HEK293 (cell line): ENCODE data around the gene SFXN3.

ENCODE experiments used
- CTCF ChIA-PET: fragments of 350-600 bp; formaldehyde crosslinking; extraction: SDS; loops from one replicate; lab custom pipeline; 2021; ENCODE audit warnings: antibody characterized with exemption; lab: Yijun Ruan, JAX
- POLR2A ChIA-PET: fragments of 300-600 bp; formaldehyde crosslinking; extraction: SDS; loops from one replicate; lab custom pipeline; 2020; ENCODE audit warnings: antibody characterized with exemption, inconsistent platforms; lab: Yijun Ruan, JAX
- H3K27ac ChIP-seq: fragments of 200-500 bp; sonication (Bioruptor generic); 2 replicates; pipeline ENCODE4 v1.5.1; 2014; ENCODE audit warnings: low read depth, low read length, control low read depth, inconsistent platforms; ENCODE audit errors: extremely low read depth
- H3K36me3 ChIP-seq, 2 experiments: fragments of 200-500 bp in 1 of 2; sonication (Bioruptor generic) in 1 of 2; 1 replicate in 1 of 2; 2 replicates in 1 of 2; pipeline ENCODE4 v1.5.1; 2014 to 2017; ENCODE audit warnings: inconsistent platforms in 2 of 2, low read length in 2 of 2; ENCODE audit not compliant: control insufficient read depth in 2 of 2, insufficient read depth in 1 of 2
- H3K4me1 ChIP-seq: fragments of 200-500 bp; sonication (Bioruptor generic); 2 replicates; pipeline ENCODE4 v1.5.1; 2014; ENCODE audit warnings: mild to moderate bottlenecking, low read length, inconsistent platforms; ENCODE audit not compliant: control insufficient read depth, insufficient read depth
- H3K4me3 ChIP-seq: 2 replicates; pipeline ENCODE4 v1.5.1; 2011; ENCODE audit warnings: low read depth, mild to moderate bottlenecking, control low read depth, low read length, moderate library complexity
- H3K9me3 ChIP-seq: fragments of 200-500 bp; sonication (Bioruptor generic); 2 replicates; pipeline ENCODE4 v1.5.1; 2014; ENCODE audit warnings: low read depth, low read length, inconsistent platforms; ENCODE audit not compliant: control insufficient read depth, insufficient read depth
- GLIS2 ChIP-seq: fragments of 450-650 bp; formaldehyde crosslinking; IDR thresholded peaks from 2 replicates; pipeline ENCODE4 v1.5.1; 2016; ENCODE audit warnings: missing biosample characterization, missing genetic modification characterization
- HIC1 ChIP-seq: fragments of 450-650 bp; formaldehyde crosslinking; IDR thresholded peaks from 2 replicates; pipeline ENCODE4 v1.5.1; 2016; ENCODE audit warnings: missing biosample characterization, missing genetic modification characterization
- KLF17 ChIP-seq: fragments of 450-650 bp; formaldehyde crosslinking; IDR thresholded peaks from 2 replicates; pipeline ENCODE4 v1.5.1; 2016; ENCODE audit warnings: missing biosample characterization, missing genetic modification characterization
- KLF9 ChIP-seq: fragments of 450-650 bp; formaldehyde crosslinking; IDR thresholded peaks from 2 replicates; pipeline ENCODE4 v1.5.1; 2016; ENCODE audit warnings: missing biosample characterization, missing genetic modification characterization, low read depth
- PATZ1 ChIP-seq: fragments of 450-650 bp; formaldehyde crosslinking; IDR thresholded peaks from 2 replicates; pipeline ENCODE4 v1.5.1; 2016; ENCODE audit warnings: missing biosample characterization, missing genetic modification characterization
- PRDM1 ChIP-seq: fragments of 450-650 bp; formaldehyde crosslinking; IDR thresholded peaks from 2 replicates; pipeline ENCODE4; 2016; ENCODE audit warnings: missing biosample characterization, missing genetic modification characterization
- PRDM10 ChIP-seq: fragments of 450-650 bp; formaldehyde crosslinking; IDR thresholded peaks from 2 replicates; pipeline ENCODE4 v1.5.1; 2016; ENCODE audit warnings: missing biosample characterization, missing genetic modification characterization
- ZNF138 ChIP-seq: fragments of 450-650 bp; formaldehyde crosslinking; IDR thresholded peaks from 2 replicates; pipeline ENCODE4 v1.5.1; 2016; ENCODE audit warnings: missing biosample characterization, missing genetic modification characterization, borderline replicate concordance
- ZNF513 ChIP-seq: fragments of 450-650 bp; IDR thresholded peaks from 2 replicates; pipeline ENCODE4 v1.5.1; 2018; ENCODE audit warnings: missing biosample characterization, missing genetic modification characterization
- ZNF544 ChIP-seq: fragments of 450-650 bp; formaldehyde crosslinking; IDR thresholded peaks from 2 replicates; pipeline ENCODE4 v1.5.0; 2017; ENCODE audit warnings: missing biosample characterization, missing genetic modification characterization

The SFXN3 gene

GRCh38 chr10:101002456-101002855 is 28.6 kb upstream of the SFXN3 start:
- H3K27ac ChIP-seq, result no peak overlapping the region
- ChIA-PET POLR2A (no interaction called here), CTCF (interaction anchor here (0.6 to 4.5 kb wide), 7 partner anchors 9 to 1227 kb away, joined by 3 to 32 read pairs (median 6); no protein-coding TSS in a partner anchor)
- H3K9me3 ChIP-seq, result no peaks in the 10 kb centered on the region
- no peak overlapping the region for H3K4me3 ChIP-seq
- TF ChIP-seq HIC1 (tag by site-specific recombination), result peak; percentile 69
- no peak for TF ChIP-seq ZNF544 (tag by site-specific recombination)
- no peak for TF ChIP-seq ZNF138 (tag by site-specific recombination)
- no peak for TF ChIP-seq KLF17
- no peak for TF ChIP-seq PRDM10 (tag by site-specific recombination)
- TF ChIP-seq KLF9 (tag by site-specific recombination), result no peak
- 0 out of 2 replicates have a peak, but pooled peaks have one; percentile 25 for TF ChIP-seq PATZ1 (tag by site-specific recombination)
- H3K4me1 ChIP-seq, result peaks cover 8% of the 10 kb centered on the region
- H3K36me3 ChIP-seq, result peaks cover 8 to 64% of the 10 kb centered on the region in 2 experiments; a peak in 2 of 3 replicates

GRCh38 chr10:101003639-101004206 is 27.3 kb upstream of the SFXN3 start:
- Histone ChIP-seq H3K4me3 (no peak overlapping the region), H3K9me3 (no peaks in the 10 kb centered on the region), H3K27ac (no peak overlapping the region), H3K36me3 (peaks cover 8 to 67% of the 10 kb centered on the region in 2 experiments; a peak in 2 of 3 replicates), H3K4me1 (peaks cover 4% of the 10 kb centered on the region)
- ChIA-PET CTCF (interaction anchor here (0.6 to 4.5 kb wide), 7 partner anchors 8 to 485 kb away, joined by 3 to 32 read pairs (median 5); no protein-coding TSS in a partner anchor), POLR2A (interaction anchor here (0.8 kb wide), 1 partner anchor 11 kb away, joined by 3 read pairs; no protein-coding TSS in a partner anchor)
- TF ChIP-seq ZNF513 (tag by site-specific recombination) (peak; percentile 59; the same call in 1 of the 2 replicates), GLIS2 (tag by site-specific recombination) (peak; percentile 49; the same call in 1 of the 2 replicates), PRDM1 (no peak)
